WI38 (cell line): Measurements from ENCODE around the gene CAMP.

ENCODE experiments used
- H3K4me3 ChIP-seq: 2 replicates; pipeline ENCODE4 v1.5.1; 2011; ENCODE audit warnings: low read depth, mild to moderate bottlenecking, control low read depth, low read length
- CTCF ChIP-seq: IDR thresholded peaks from 2 replicates; pipeline ENCODE4 v1.5.1; 2012; ENCODE audit warnings: low read depth, mild to moderate bottlenecking, control low read depth, low read length

Gene CAMP

GRCh38 chr3:48238531-48239085 lies 15.3 kb downstream of the CAMP start:
- no peak overlapping the region for H3K4me3 ChIP-seq
- TF ChIP-seq CTCF = no peak

GRCh38 chr3:48240000-48240963 lies 17.0 kb downstream of the CAMP start:
- H3K4me3 ChIP-seq = peak overlapping the region; percentile 87
- TF ChIP-seq CTCF = no peak

GRCh38 chr3:48241796-48242455 lies 18.6 kb downstream of the CAMP start:
- no peak for TF ChIP-seq CTCF

GRCh38 chr3:48243886-48244285 lies 20.6 kb downstream of the CAMP start:
- no peak overlapping the region for H3K4me3 ChIP-seq
- TF ChIP-seq CTCF = no peak

More at GRCh38 chr3:48241796-48242455, 18.6 kb downstream of the CAMP start:
- peak overlapping the region; percentile 87 for H3K4me3 ChIP-seq

- no peak for TF ChIP-seq CTCF
- H3K4me3 ChIP-seq = no peak overlapping the region
These were observed 21.2 kb downstream of the CAMP start for GRCh38 chr3:48244461-48244860.

- no peak for TF ChIP-seq CTCF
These were observed 21.8 kb downstream of the CAMP start for GRCh38 chr3:48245136-48245535.

GRCh38 chr3:48247401-48247811 lies 24.1 kb downstream of the CAMP start:
- no peak for TF ChIP-seq CTCF
- H3K4me3 ChIP-seq = no peak overlapping the region

More at GRCh38 chr3:48245136-48245535, 21.8 kb downstream of the CAMP start:
- H3K4me3 ChIP-seq = no peak overlapping the region
